ENCODE results near the gene TNIK.

The TNIK gene

GRCh38 chr3:171358881-171359198 lies 101.4 kb downstream of the TNIK start:
- CTCF ChIA-PET: no interaction called here
- no peak for TF ChIP-seq CTCF (IDR thresholded peaks at IDR 0.05; ENCODE audit: insufficient read depth, low read length, missing control alignments)
- no peak for DNase-seq (ENCODE audit: low read depth, low spot score)
- POLR2A ChIA-PET: no interaction called here
- H3K4me3 ChIP-seq (ENCODE audit: low read depth, low read length): no peak overlapping the region

GRCh38 chr3:171358181-171358880 lies 101.9 kb downstream of the TNIK start:
- no peak overlapping the region for H3K4me3 ChIP-seq (ENCODE audit: low read depth, low read length)
- CTCF ChIA-PET: no interaction called here
- no peak for DNase-seq (ENCODE audit: low read depth, low spot score)
- no peak for TF ChIP-seq CTCF (IDR thresholded peaks at IDR 0.05; ENCODE audit: insufficient read depth, low read length, missing control alignments)
- POLR2A ChIA-PET: no interaction called here

GRCh38 chr3:171357721-171358120 lies 102.5 kb downstream of the TNIK start:
- POLR2A ChIA-PET: no interaction called here
- H3K4me3 ChIP-seq (ENCODE audit: low read depth, low read length): no peak overlapping the region
- no peak for DNase-seq (ENCODE audit: low read depth, low spot score)
- CTCF ChIA-PET: no interaction called here
- TF ChIP-seq CTCF (IDR thresholded peaks at IDR 0.05; ENCODE audit: insufficient read depth, low read length, missing control alignments): no peak

GRCh38 chr3:171356251-171356650 lies 104.0 kb downstream of the TNIK start:
- POLR2A ChIA-PET: no interaction called here
- TF ChIP-seq CTCF (IDR thresholded peaks at IDR 0.05; ENCODE audit: insufficient read depth, low read length, missing control alignments): no peak
- no peak for DNase-seq (ENCODE audit: low read depth, low spot score)
- CTCF ChIA-PET: no interaction called here
- no peak overlapping the region for H3K4me3 ChIP-seq (ENCODE audit: low read depth, low read length)

- no peak overlapping the region for H3K4me3 ChIP-seq (ENCODE audit: low read depth, low read length)
- no peak for DNase-seq (ENCODE audit: low read depth, low spot score)
- ChIA-PET POLR2A (no interaction called here), CTCF (no interaction called here)
- TF ChIP-seq CTCF (IDR thresholded peaks at IDR 0.05; ENCODE audit: insufficient read depth, low read length, missing control alignments): no peak
Observed at GRCh38 chr3:171354706-171355582, 105.3 kb downstream of the TNIK start.

- no peak for DNase-seq (ENCODE audit: low read depth, low spot score)
- no peak for TF ChIP-seq CTCF (IDR thresholded peaks at IDR 0.05; ENCODE audit: insufficient read depth, low read length, missing control alignments)
- ChIA-PET POLR2A (no interaction called here), CTCF (no interaction called here)
- H3K4me3 ChIP-seq (ENCODE audit: low read depth, low read length): no peak overlapping the region
Observed at GRCh38 chr3:171354049-171354705, 106.0 kb downstream of the TNIK start.
